ENCODE data around the gene BZW2. TPM values are rescaled to one million over a fixed set of nuclear protein-coding genes. Genes with fewer than 3 reads are reported as not detected.

Gene BZW2
- total and polyA plus RNA-seq, 2 of the 13 experiments (the other 11 are each of a cell fraction or from before 2014, with no cell fraction given): 21.8 to 95.2 TPM

GRCh38 chr7:16645593-16646471 lies at the start of gene BZW2, which contains the start of gene ANKMY2 (continued):
- no peak for TF ChIP-seq NR2F1 (CRISPR knock-in tag; IDR thresholded peaks at IDR 0.05)
- no peak; the same call in 1 of the 2 replicates for TF ChIP-seq JDP2 (CRISPR knock-in tag; IDR thresholded peaks at IDR 0.05; ENCODE audit: borderline replicate concordance)
- TF ChIP-seq CBX1 (IDR thresholded peaks at IDR 0.05; ENCODE audit: low read depth): peak; percentile 56
- TF ChIP-seq FOXA3 (CRISPR knock-in tag; IDR thresholded peaks at IDR 0.05): peak; percentile 39; the same call in 1 of the 2 replicates
- peak; percentile 76 for TF ChIP-seq SALL1 (CRISPR knock-in tag; IDR thresholded peaks at IDR 0.05)
- no peak for TF ChIP-seq ZFAT (CRISPR knock-in tag; conservative IDR thresholded peaks at IDR 0.05)
- TF ChIP-seq ATF7-NPFF (CRISPR knock-in tag; IDR thresholded peaks at IDR 0.05; ENCODE audit: low read depth): no peak; the same call in 1 of the 2 replicates
- TF ChIP-seq PRDM4 (CRISPR knock-in tag; IDR thresholded peaks at IDR 0.05; ENCODE audit: borderline replicate concordance): no peak
- TF ChIP-seq NFYC (CRISPR knock-in tag; IDR thresholded peaks at IDR 0.05): peak; percentile 81
- TF ChIP-seq, protein P1, sequence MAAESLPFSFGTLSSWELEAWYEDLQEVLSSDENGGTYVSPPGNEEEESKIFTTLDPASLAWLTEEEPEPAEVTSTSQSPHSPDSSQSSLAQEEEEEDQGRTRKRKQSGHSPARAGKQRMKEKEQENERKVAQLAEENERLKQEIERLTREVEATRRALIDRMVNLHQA (CRISPR knock-in tag; IDR thresholded peaks at IDR 0.05): no peak
- 0 out of 2 replicates have a peak, but pooled peaks have one; percentile 35 for TF ChIP-seq KLF13 (CRISPR knock-in tag; IDR thresholded peaks at IDR 0.05)
- no peak for TF ChIP-seq U2AF2 (IDR thresholded peaks at IDR 0.05; ENCODE audit: low read depth, low read length)
